NCI-H69 (cell line): ENCODE measurements around the gene TTC23L.
"Not testable (repeated sequence)": the region's sequence is repeated elsewhere in the genome, so short reads cannot be mapped to it uniquely, and the experiment has no call there.

Experiments
- DNase-seq: peaks from one replicate; lab custom pipeline; 2025; lab: John Stamatoyannopoulos, UW

TTC23L gene

DNA sequence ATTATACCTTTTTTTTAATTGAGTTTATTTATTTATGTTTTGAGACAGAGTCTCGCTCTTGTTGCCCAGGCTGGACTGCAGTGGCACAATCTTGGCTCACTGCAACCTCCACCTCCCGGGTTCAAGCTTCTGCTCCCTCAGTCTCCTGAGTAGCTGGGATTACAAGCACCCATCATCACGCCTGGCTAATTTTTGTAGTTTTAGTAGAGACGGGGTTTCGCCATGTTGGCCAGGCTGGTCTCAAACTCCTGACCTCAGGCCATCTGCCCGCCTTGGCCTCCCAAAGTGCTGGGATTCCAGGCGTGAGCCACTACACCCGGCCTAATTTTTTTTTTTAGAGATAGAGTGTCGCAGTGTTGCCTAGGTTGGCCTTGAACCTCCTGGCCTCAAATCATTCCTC lies 84.3 kb downstream of the TTC23L start:
- DNase-seq, result not testable (repeated sequence)

DNA sequence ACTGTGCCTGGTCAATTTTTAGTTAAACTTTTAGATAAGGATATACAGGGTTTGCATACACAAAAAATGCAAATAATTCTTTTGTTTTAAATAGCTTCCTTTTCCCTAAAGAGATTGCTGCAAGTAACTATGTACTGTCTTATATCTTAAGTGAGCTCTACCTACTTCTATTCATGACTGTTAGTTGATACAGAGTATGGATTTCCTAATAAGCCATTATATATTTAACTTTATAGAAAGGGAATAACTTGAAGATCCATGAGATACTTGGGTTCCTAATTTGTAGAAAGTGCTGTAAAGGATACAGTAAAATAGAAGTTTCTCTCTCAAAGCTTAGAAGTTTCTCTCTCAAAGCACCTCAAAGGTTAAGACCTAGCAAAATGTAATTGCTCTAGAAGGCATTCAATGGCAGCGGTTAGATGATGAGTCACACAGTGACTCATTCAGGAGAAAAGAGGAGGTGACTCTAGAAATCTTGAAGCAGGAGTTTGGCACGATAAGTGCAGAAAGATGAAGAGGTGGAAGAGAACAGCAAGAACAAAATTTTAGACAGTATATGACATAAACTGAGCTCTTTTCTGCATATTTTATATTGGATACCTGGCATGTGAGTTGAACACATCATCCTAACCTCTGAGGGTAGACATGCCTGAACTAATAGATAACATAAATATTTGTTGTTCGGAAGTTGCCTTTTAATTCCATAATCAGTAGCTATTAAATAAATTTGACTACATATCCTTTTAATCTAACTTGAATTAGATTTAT lies 84.9 kb downstream of the TTC23L start:
- peak; percentile 31 for DNase-seq

DNA sequence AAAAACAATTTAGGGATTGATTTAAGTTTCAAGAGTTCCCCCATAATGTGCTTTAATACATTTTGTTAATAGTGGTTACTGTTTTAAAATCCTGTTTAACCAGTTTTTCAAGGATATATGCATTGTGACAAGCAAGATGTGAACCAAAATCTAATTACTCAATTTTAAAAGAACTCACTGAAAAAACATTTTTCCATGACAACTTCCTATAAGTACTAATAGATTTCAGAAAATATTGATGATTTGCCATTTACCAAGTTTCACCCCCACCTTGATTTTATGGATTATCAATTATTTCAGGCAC lies 85.5 kb downstream of the TTC23L start:
- no peak for DNase-seq

- no peak for DNase-seq
Observed at GRCh38 chr5:34926318-34926888, 87.4 kb downstream of the TTC23L start.

GRCh38 chr5:34927785-34928184 lies 88.8 kb downstream of the TTC23L start:
- no peak for DNase-seq

DNA sequence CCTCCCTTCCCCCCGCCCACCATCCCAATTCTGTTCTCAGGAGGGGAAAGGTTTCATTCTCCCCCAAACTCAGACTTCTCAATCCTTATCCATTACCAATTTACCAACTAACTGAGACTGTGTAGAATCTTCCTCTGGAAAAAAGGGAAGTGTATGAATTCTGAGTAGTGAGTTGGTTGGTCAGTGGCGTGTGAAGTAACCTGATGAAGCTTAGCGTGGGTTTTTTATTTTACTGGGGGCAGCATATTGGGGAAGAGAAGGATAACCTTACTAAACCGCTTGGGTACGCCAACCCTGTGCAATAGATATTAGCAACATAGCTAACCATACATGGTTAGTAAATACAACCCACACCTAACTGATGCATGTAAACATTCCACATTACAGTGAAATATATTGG lies 89.3 kb downstream of the TTC23L start:
- no peak for DNase-seq

DNA sequence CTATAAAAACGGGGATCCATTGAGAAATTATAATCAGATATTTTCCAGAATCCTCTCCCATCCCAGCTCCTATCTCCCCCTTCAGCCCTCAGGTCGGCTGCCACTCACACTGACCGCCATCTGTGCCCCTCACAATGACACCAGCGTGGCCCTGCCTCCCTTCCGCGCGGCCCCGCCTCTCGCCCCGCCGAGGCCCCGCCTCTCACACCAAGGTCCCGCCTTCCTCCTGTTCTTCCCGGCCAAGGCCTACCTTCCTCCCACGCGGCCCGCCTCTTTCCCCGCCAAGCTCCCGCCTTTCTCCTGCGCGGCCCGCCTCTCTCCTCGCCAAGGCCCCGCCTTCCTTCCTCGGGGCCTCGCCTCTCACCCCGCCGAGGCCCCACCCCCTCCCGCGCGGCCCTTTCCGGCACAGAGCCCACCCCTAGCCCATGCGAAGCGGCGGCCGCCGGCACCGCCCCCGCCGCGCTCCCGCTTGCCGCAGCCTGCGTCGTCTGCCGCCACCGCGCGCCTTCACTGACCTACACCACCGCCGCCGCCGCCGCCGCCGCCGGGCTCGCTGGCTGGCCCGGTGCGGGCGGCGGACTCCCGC lies 90.3 kb downstream of the TTC23L start, which contains the start of gene DNAJC21:
DNAJC21 (plus strand) TSS at position 426 of the 586 bp plus-strand sequence. CDS start 261 bp downstream, outside the sequence.
- DNase-seq, result peak; percentile 99

DNA sequence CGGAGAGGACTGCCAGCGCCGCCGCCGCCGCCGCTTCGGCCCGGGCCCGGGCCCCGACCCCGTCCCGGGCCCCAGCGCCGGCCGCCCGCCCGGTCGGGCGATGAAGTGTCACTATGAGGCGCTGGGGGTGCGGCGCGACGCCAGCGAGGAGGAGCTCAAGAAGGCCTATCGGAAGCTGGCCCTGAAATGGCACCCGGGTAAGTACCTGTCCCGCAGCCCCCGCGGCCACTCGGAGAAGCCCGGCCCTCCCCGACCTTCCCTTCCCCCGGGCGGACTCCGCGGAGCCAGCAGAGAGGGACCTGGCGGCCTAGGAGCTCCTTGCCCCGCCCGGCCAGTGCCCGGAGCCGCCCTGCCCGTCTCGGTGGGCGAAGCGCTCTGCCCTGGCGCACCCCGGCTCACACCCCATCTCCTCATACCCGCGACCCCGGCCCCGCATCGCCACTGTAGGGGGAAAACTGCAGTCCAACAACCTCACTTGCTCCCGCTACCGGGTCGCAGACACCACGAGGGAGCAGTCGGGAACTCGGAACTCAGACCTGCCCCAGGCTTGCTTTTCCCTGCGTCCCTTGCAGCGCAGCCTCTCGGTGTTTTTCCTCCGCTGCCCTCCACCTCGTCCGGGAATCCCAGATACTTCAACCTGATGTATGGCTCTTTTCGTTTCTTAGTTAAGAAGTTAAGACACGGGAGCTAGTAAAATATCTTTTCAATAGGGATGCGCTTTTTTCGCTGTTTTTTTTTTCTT lies 90.9 kb downstream of the TTC23L start:
- DNase-seq, result peak; percentile 89

- DNase-seq, result peak; percentile 44
Observed at GRCh38 chr5:34930462-34930844, 91.5 kb downstream of the TTC23L start.

GRCh38 chr5:34930870-34931269 lies 91.9 kb downstream of the TTC23L start:
- DNase-seq, result no peak

- no peak for DNase-seq
Observed at GRCh38 chr5:34932947-34933346, 94.0 kb downstream of the TTC23L start.

DNA sequence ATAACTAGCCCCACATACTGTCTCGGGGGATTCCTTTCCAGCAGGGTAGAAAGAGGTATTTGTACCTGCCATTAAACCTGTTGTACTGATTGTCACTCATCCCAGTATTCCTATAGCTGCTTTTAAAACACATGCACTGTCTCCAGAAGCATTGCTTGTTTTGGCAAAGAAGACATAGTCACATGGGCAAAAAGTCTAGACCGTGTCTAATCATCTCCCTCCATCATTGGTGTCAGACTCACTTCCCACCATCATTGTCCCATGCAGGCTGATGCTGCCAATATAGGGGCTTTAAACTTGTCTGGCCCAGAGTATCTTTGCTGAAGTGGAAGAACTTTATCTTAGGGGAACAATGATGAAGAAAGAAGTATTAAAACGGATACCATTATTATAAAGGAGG lies 103.0 kb downstream of the TTC23L start:
- no peak for DNase-seq

DNA sequence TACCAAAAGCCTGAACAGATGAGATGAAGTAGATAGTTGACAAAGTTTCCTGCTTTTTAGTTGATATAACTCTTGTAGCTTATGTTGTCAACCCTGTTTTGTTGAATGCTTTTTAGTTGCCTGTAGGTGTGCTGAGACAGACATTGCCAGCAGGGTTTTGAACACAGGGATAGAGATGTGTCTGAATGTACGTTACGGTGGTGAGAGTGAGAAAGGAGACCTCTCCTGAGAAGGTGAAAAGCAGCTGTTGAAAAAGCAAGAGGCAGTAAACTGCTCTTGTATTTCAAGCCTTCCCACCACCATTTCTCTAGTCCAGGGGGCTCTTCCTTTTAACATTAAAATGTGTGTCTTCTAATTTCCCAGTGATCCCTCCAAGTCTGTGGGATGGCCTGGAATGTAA lies 105.1 kb downstream of the TTC23L start:
- no peak for DNase-seq

GRCh38 chr5:34944460-34945047 lies 105.6 kb downstream of the TTC23L start:
- DNase-seq, result no peak
